Measurements from ENCODE around the gene LTB4R2. TPM values are rescaled to one million over a fixed set of nuclear protein-coding genes. Genes with fewer than 3 reads are reported as not detected.

LTB4R2 gene
- total RNA-seq, 1 experiment from 2014 or later, result 4.8 TPM

- DNase-seq, result no peak
- no peaks in the 10 kb centered on the region for H3K27me3 ChIP-seq (ENCODE audit: control insufficient read depth, insufficient read depth, low read length)
- H3K4me3 ChIP-seq (ENCODE audit: insufficient read depth, low read depth, low read length), result no peak overlapping the region
- no peaks in the 10 kb centered on the region for H3K36me3 ChIP-seq (replicated peaks; ENCODE audit: control insufficient read depth, insufficient read depth, low read length)
These were observed 26.0 kb upstream of the LTB4R2 start for GRCh38 chr14:24283796-24284460.

- no peaks in the 10 kb centered on the region for H3K27me3 ChIP-seq (ENCODE audit: control insufficient read depth, insufficient read depth, low read length)
- DNase-seq, result no peak
- no peak overlapping the region for H3K4me3 ChIP-seq (ENCODE audit: insufficient read depth, low read depth, low read length)
- H3K36me3 ChIP-seq (replicated peaks; ENCODE audit: control insufficient read depth, insufficient read depth, low read length), result peaks cover 2% of the 10 kb centered on the region; the same call in 1 of the 2 replicates
These were observed 25.4 kb upstream of the LTB4R2 start for GRCh38 chr14:24284501-24285035.

- Histone ChIP-seq H3K36me3 (replicated peaks; ENCODE audit: control insufficient read depth, insufficient read depth, low read length) (peaks cover 4% of the 10 kb centered on the region), H3K27me3 (ENCODE audit: control insufficient read depth, insufficient read depth, low read length) (no peaks in the 10 kb centered on the region), H3K4me3 (ENCODE audit: insufficient read depth, low read depth, low read length) (no peak overlapping the region)
- no peak for DNase-seq
These were observed 24.6 kb upstream of the LTB4R2 start for GRCh38 chr14:24285351-24285750.

- H3K4me3 ChIP-seq (ENCODE audit: insufficient read depth, low read depth, low read length), result no peak overlapping the region
- peaks cover 4% of the 10 kb centered on the region for H3K36me3 ChIP-seq (replicated peaks; ENCODE audit: control insufficient read depth, insufficient read depth, low read length)
- H3K27me3 ChIP-seq (ENCODE audit: control insufficient read depth, insufficient read depth, low read length), result no peaks in the 10 kb centered on the region
- no peak for DNase-seq
These were observed 22.9 kb upstream of the LTB4R2 start for GRCh38 chr14:24286996-24287395.

- peaks cover 4% of the 10 kb centered on the region for H3K36me3 ChIP-seq (replicated peaks; ENCODE audit: control insufficient read depth, insufficient read depth, low read length)
These were observed 20.2 kb upstream of the LTB4R2 start for GRCh38 chr14:24289649-24290280.

GRCh38 chr14:24290746-24291145, 19.2 kb upstream of the LTB4R2 start:
- Histone ChIP-seq H3K4me3 (ENCODE audit: insufficient read depth, low read depth, low read length) (no peak overlapping the region), H3K27me3 (ENCODE audit: control insufficient read depth, insufficient read depth, low read length) (no peaks in the 10 kb centered on the region), H3K36me3 (replicated peaks; ENCODE audit: control insufficient read depth, insufficient read depth, low read length) (peaks cover 7% of the 10 kb centered on the region)
- DNase-seq, result no peak

More at GRCh38 chr14:24289649-24290280, 20.2 kb upstream of the LTB4R2 start:
- Histone ChIP-seq H3K27me3 (ENCODE audit: control insufficient read depth, insufficient read depth, low read length) (no peaks in the 10 kb centered on the region), H3K4me3 (ENCODE audit: insufficient read depth, low read depth, low read length) (no peak overlapping the region)
- no peak for DNase-seq

- H3K27me3 ChIP-seq (ENCODE audit: control insufficient read depth, insufficient read depth, low read length), result no peaks in the 10 kb centered on the region
- DNase-seq, result no peak
- peaks cover 8% of the 10 kb centered on the region for H3K36me3 ChIP-seq (replicated peaks; ENCODE audit: control insufficient read depth, insufficient read depth, low read length)
- no peak overlapping the region for H3K4me3 ChIP-seq (ENCODE audit: insufficient read depth, low read depth, low read length)
These were observed 18.4 kb upstream of the LTB4R2 start for GRCh38 chr14:24291446-24292117.

GRCh38 chr14:24292118-24292807, 17.7 kb upstream of the LTB4R2 start:
- Histone ChIP-seq H3K27me3 (ENCODE audit: control insufficient read depth, insufficient read depth, low read length) (no peaks in the 10 kb centered on the region), H3K36me3 (replicated peaks; ENCODE audit: control insufficient read depth, insufficient read depth, low read length) (peaks cover 8% of the 10 kb centered on the region), H3K4me3 (ENCODE audit: insufficient read depth, low read depth, low read length) (no peak overlapping the region)
- DNase-seq, result no peak

- H3K36me3 ChIP-seq (replicated peaks; ENCODE audit: control insufficient read depth, insufficient read depth, low read length), result peaks cover 8% of the 10 kb centered on the region
- no peak overlapping the region for H3K4me3 ChIP-seq (ENCODE audit: insufficient read depth, low read depth, low read length)
- no peaks in the 10 kb centered on the region for H3K27me3 ChIP-seq (ENCODE audit: control insufficient read depth, insufficient read depth, low read length)
- no peak for DNase-seq
These were observed 16.4 kb upstream of the LTB4R2 start for GRCh38 chr14:24293525-24293924.

- DNase-seq, result peak; percentile 85
- Histone ChIP-seq H3K27me3 (ENCODE audit: control insufficient read depth, insufficient read depth, low read length) (no peaks in the 10 kb centered on the region), H3K36me3 (replicated peaks; ENCODE audit: control insufficient read depth, insufficient read depth, low read length) (peaks cover 5% of the 10 kb centered on the region), H3K4me3 (ENCODE audit: insufficient read depth, low read depth, low read length) (no peak overlapping the region)
These were observed 13.4 kb upstream of the LTB4R2 start for GRCh38 chr14:24296341-24297157.

- no peak overlapping the region for H3K4me3 ChIP-seq (ENCODE audit: insufficient read depth, low read depth, low read length)
- DNase-seq, result peak; percentile 75
- H3K36me3 ChIP-seq (replicated peaks; ENCODE audit: control insufficient read depth, insufficient read depth, low read length), result peaks cover 12% of the 10 kb centered on the region
These were observed 12.6 kb upstream of the LTB4R2 start for GRCh38 chr14:24297190-24297964.

GRCh38 chr14:24298892-24299254, 11.1 kb upstream of the LTB4R2 start:
- H3K4me3 ChIP-seq (ENCODE audit: insufficient read depth, low read depth, low read length), result peak overlapping the region; percentile 82
- no peaks in the 10 kb centered on the region for H3K27me3 ChIP-seq (ENCODE audit: control insufficient read depth, insufficient read depth, low read length)
- no peak for DNase-seq
- H3K36me3 ChIP-seq (replicated peaks; ENCODE audit: control insufficient read depth, insufficient read depth, low read length), result peaks cover 24% of the 10 kb centered on the region

More at GRCh38 chr14:24297190-24297964, 12.6 kb upstream of the LTB4R2 start:
- H3K27me3 ChIP-seq (ENCODE audit: control insufficient read depth, insufficient read depth, low read length), result no peaks in the 10 kb centered on the region
